ENCODE results near the gene BRD3OS.
A peak's percentile ranks its signal among the peaks of the same experiment; 100 is the strongest.

The BRD3OS gene

DNA sequence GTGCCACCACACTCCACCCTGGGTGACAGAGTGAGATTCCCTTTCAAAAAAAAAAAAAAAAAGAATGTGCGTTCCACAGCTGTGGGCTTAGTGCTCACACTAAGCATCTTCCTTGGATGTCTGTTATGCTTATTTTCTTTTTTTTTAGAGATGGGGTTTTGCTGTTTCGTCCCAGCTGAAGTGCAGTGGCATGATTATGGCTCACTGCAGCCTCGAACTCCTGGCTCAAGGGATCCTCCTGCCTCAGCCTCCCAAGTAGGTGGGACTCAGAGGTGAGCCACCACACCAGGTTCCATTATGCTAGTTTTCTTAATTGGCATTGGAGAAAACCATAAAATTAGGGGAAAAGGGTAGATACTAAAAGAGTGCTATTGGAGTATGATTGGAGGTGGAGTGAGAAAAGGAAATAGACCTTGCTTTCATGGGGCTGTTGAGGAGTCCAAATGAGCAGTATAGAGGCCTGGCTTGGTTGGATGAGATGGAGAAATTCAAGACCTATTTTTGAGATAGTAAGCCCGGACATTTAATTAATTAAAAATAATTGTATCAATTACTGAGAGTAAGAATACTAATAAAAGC is 978 bp upstream of the BRD3OS start:
- Histone ChIP-seq H3K4me3 (ENCODE audit: low read length) (peak overlapping the region; percentile 25; the same call in 1 of the 2 replicates), H3K36me3 (ENCODE audit: insufficient read depth, low read depth, low read length) (peaks cover 3% of the 10 kb centered on the region; the same call in 1 of the 2 replicates), H3K9me3 (ENCODE audit: insufficient read depth, low read depth, low read length) (peaks cover 4% of the 10 kb centered on the region; the same call in 1 of the 2 replicates), H3K4me1 (ENCODE audit: insufficient read depth, low read length) (no peaks in the 10 kb centered on the region), H3K27me3 (ENCODE audit: insufficient read depth, low read length) (no peaks in the 10 kb centered on the region), H3K9ac (ENCODE audit: low read depth, low read length) (no peak overlapping the region), H3K27ac (ENCODE audit: low read length) (no peak overlapping the region)

DNA sequence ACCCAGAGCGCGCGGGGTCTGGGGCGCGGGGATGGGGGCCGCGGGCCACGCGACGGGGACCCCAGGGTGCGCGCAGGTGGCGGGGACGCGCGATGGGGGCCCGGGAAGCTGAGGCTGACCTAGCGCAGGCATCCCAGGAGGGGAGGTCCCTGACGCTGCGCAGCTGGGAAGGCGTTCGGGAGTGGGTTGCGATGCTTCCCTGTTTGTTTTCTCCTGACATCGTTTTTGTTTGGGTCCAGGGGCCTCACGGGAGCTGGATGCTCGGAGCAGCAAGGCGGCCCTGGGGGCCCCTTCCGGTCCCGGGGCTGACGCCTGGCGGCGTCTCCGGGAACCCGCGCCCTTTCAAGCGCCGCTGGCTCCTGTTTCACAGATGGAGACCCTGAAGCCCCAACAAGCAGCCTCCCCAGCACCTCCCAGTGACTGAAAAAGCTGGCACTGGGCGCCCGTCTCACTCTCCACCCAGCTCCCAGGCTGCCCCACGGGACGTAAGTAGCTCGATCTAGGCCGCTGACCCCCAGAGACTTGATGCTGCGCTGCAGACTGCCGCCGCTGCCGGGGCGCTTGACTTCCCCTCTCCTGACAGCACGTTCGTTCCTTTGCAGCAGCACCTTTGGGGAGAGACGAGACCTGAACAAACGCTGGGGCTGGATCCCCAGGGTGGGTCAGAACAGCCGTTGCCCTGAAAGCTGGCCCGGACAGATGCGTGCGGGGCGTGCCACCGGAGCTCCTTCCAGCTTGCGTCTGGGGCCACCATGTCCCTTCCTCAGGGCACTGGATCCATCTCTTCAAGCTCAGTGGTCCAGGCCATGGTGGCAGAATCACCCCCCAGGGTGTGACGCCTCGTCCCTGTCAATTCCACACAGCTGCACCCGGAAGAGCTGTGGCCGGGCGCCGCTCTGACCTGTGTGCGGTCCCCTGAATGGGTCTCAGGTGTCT is 593 bp downstream of the BRD3OS start:
- H3K9ac ChIP-seq (ENCODE audit: low read depth, low read length), result peak overlapping the region; percentile 61; the same call in 1 of the 2 replicates
- no peaks in the 10 kb centered on the region for H3K9me3 ChIP-seq (ENCODE audit: insufficient read depth, low read depth, low read length)
- H3K27me3 ChIP-seq (ENCODE audit: insufficient read depth, low read length), result no peaks in the 10 kb centered on the region
- H3K27ac ChIP-seq (ENCODE audit: low read length), result no peak overlapping the region
- H3K4me1 ChIP-seq (ENCODE audit: insufficient read depth, low read length), result no peaks in the 10 kb centered on the region
- peak overlapping the region; percentile 84 for H3K4me3 ChIP-seq (ENCODE audit: low read length)
- peaks cover 15% of the 10 kb centered on the region for H3K36me3 ChIP-seq (ENCODE audit: insufficient read depth, low read depth, low read length)

DNA sequence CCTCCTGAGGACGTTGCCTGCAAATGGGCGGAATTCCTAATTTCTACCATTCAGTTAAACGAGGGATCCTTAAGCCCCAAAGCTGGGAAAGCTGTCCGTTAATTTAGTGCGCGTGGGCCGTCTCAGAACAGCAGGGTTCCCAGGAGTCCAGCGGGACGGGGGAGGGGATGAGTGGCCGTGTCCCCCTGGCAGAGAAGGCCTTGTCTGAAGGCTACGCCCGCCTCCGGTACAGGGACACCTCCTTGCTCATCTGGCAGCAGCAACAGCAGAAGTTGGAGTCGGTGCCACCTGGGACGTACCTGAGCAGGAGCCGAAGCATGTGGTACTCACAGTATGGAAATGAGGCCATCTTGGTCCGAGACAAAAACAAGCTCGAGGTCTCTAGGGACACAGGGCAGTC is 1.3 kb downstream of the BRD3OS start:
- Histone ChIP-seq H3K9ac (ENCODE audit: low read depth, low read length) (no peak overlapping the region), H3K36me3 (ENCODE audit: insufficient read depth, low read depth, low read length) (peaks cover 21% of the 10 kb centered on the region), H3K27ac (ENCODE audit: low read length) (no peak overlapping the region)

DNA sequence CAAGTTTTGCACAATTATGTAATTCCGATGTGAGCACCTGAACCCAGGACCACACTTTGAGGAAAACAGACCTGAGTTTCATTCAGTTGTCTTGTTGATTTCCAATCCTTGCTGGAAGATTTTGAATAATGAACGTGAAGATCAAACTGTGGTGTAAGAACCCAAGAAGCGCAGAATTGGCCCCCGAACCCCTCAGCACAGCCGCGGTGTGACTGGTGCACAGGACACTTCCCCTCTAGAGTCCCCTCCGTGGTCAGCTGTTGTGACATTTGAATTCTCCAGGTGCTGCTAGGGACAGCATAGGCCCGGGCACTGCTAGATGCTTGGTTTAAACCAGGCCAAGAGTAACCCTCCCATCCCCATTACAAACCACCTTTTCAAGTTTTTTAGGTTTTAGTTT is 1.7 kb downstream of the BRD3OS start:
- Histone ChIP-seq H3K4me3 (ENCODE audit: low read length) (no peak overlapping the region), H3K9me3 (ENCODE audit: insufficient read depth, low read depth, low read length) (no peaks in the 10 kb centered on the region), H3K36me3 (ENCODE audit: insufficient read depth, low read depth, low read length) (peaks cover 25% of the 10 kb centered on the region), H3K9ac (ENCODE audit: low read depth, low read length) (no peak overlapping the region), H3K27me3 (ENCODE audit: insufficient read depth, low read length) (no peaks in the 10 kb centered on the region), H3K4me1 (ENCODE audit: insufficient read depth, low read length) (no peaks in the 10 kb centered on the region), H3K27ac (ENCODE audit: low read length) (no peak overlapping the region)

More for the DNA sequence above, 1.3 kb downstream of the BRD3OS start:
- Histone ChIP-seq H3K4me3 (ENCODE audit: low read length) (peak overlapping the region; percentile 84; the same call in 1 of the 2 replicates), H3K27me3 (ENCODE audit: insufficient read depth, low read length) (no peaks in the 10 kb centered on the region), H3K9me3 (ENCODE audit: insufficient read depth, low read depth, low read length) (no peaks in the 10 kb centered on the region), H3K4me1 (ENCODE audit: insufficient read depth, low read length) (no peaks in the 10 kb centered on the region)

DNA sequence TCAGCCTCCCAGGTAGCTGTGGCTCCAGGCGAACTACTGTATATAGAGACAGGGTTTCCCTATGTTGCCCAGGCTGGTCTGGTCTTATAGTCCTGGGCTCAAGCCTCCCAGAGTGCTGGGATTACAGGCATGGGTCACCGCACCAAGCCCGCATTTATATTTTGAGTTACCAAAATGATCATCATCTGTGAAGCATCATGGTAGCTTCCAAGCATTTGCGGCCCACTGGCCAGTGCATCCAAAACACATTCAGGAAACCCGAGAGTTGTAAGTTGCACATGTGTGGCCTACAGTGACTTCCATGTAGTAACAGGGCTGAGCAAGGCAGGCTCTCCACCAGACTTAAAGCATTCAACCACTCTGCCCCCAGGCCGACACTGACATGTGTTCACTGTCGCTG is 2.3 kb downstream of the BRD3OS start:
- Histone ChIP-seq H3K27ac (ENCODE audit: low read length) (no peak overlapping the region), H3K9ac (ENCODE audit: low read depth, low read length) (no peak overlapping the region), H3K4me1 (ENCODE audit: insufficient read depth, low read length) (no peaks in the 10 kb centered on the region), H3K4me3 (ENCODE audit: low read length) (no peak overlapping the region), H3K9me3 (ENCODE audit: insufficient read depth, low read depth, low read length) (no peaks in the 10 kb centered on the region), H3K36me3 (ENCODE audit: insufficient read depth, low read depth, low read length) (peaks cover 30% of the 10 kb centered on the region), H3K27me3 (ENCODE audit: insufficient read depth, low read length) (no peaks in the 10 kb centered on the region)

DNA sequence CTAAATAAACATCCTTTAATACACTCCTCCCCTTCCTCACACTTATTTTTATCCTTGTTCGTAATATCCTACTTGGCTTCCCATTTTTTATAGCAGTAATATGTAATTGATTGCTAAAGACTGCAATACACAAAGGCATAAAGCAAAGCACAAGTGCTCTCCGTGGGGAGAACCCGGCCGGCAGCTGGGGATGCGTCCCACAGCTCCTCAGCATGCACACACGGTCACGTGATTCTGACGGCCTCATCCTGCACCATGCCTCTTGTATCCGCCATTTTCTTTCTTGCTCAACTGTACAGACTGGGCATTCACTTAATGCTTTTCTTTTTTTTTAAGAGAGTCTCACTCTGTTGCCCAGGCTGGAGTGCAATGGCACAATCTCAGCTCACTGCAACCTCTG is 2.8 kb downstream of the BRD3OS start:
- Histone ChIP-seq H3K9ac (ENCODE audit: low read depth, low read length) (no peak overlapping the region), H3K4me3 (ENCODE audit: low read length) (no peak overlapping the region), H3K4me1 (ENCODE audit: insufficient read depth, low read length) (no peaks in the 10 kb centered on the region), H3K27ac (ENCODE audit: low read length) (no peak overlapping the region), H3K36me3 (ENCODE audit: insufficient read depth, low read depth, low read length) (peaks cover 34% of the 10 kb centered on the region), H3K9me3 (ENCODE audit: insufficient read depth, low read depth, low read length) (no peaks in the 10 kb centered on the region), H3K27me3 (ENCODE audit: insufficient read depth, low read length) (no peaks in the 10 kb centered on the region)

DNA sequence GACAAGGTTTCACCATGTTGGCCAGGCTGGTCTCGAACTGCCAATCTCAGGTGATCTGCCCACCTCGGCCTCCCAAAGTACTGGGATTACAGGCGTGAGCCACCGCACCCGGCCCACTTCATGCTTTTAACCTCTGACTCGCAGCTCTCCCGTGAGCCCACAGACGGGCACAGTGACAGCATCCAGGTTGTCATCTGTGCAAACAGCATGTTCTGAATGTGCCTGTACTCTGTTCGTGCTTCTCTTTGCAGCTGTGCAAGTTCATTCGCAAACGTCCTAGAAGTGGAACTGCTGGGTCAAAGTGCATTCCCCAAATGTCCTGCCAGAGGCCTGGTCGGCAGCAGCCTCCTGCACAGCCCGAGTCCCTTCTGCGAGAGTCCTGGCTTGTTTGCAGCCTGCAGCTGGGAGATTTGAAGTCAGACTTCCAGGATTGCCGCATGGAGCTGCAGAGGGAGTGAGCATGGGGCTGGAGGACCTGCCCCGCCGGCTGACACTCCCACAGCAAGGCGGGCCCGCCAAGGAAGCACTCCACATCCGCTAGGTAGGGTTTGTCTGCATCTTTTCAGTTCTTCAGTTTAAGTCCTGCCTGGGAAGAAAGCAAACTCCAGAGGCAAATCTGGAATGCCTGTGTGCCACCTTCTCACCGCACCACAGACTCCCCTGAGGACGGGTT is 3.4 kb downstream of the BRD3OS start:
- H3K36me3 ChIP-seq (ENCODE audit: insufficient read depth, low read depth, low read length), result peaks cover 41% of the 10 kb centered on the region
- H3K9ac ChIP-seq (ENCODE audit: low read depth, low read length), result no peak overlapping the region
- H3K9me3 ChIP-seq (ENCODE audit: insufficient read depth, low read depth, low read length), result no peaks in the 10 kb centered on the region
- no peak overlapping the region for H3K27ac ChIP-seq (ENCODE audit: low read length)
- no peaks in the 10 kb centered on the region for H3K27me3 ChIP-seq (ENCODE audit: insufficient read depth, low read length)
- no peak overlapping the region for H3K4me3 ChIP-seq (ENCODE audit: low read length)
- H3K4me1 ChIP-seq (ENCODE audit: insufficient read depth, low read length), result no peaks in the 10 kb centered on the region

DNA sequence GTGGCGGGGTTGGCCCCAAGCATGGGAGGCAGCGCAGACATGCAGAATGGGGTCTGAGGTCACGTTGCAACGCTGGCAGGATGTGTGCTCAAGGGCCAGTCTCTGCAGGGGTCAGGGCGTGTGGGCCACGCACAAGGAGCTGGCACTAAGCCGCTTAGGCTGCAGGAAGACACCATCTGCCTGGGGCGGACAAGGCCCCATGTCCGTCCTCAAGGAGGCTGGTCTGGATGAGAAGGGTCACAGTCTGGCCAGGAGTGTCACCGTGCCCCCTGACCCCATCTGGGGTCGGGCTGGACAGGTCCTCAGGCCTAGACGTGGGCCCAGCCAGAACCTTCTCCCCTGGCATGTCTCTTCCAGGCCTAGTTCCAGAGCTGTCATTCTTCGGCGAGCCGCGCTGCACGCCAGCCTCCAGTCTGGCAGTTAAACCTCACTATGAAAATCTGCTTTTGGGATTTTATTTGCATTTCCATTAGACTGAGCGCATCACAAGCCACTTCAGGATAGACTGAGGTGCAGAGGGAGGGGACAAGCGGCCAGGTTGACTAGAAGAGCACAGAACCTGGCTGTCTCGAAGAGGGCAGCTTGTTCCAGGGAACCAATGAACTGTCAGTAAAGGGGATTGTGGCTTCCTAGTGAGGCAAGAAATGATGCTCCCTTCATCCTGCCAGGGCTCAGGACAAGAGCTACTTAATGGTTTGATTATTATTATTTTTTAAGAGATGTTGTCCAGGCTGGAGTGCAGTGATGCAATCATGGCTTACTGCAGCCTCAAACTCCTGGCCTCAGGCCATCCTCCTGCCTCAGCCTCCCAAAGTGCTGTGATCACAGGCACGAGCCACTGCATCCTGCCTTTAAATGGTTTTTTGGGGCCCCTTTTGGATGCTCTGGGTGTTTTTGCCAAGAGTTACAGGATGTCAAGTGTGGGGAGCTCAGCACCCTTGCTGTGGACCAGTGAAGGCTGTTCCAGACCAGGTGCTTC is 4.3 kb downstream of the BRD3OS start:
- H3K36me3 ChIP-seq (ENCODE audit: insufficient read depth, low read depth, low read length), result peaks cover 49% of the 10 kb centered on the region

DNA sequence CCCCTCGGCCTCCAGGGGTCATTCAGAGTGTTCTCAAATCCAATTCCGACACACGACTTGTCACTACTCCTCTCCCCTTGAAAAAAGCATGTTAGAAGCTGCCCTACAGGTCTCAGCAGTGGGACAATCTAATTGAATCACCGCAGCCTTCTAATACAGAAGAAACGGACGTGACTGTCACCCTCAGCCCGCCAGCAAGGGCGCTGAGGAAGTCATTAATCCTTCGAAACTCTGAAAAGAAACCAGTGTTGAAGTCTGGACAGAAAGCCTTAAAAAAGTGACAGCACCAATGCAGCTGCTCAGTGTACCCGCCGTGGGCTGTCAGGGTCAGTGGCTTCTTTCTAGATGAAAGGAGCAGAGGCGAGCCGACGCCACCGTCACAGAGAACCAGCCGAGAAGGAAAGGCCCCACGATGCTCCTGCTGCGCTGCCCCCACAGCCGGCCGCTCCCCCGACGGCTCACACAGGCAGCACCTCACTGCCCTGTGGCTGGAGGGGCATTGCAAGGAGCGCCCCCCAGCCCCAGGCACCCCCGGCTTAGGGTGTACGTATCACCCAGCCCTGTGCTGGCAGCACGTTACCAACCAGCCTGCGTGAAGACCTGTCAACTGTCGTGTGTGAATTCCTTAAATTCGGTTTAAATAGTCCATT is 5.7 kb downstream of the BRD3OS start:
- Histone ChIP-seq H3K9ac (ENCODE audit: low read depth, low read length) (no peak overlapping the region), H3K9me3 (ENCODE audit: insufficient read depth, low read depth, low read length) (no peaks in the 10 kb centered on the region), H3K27me3 (ENCODE audit: insufficient read depth, low read length) (no peaks in the 10 kb centered on the region), H3K27ac (ENCODE audit: low read length) (no peak overlapping the region), H3K36me3 (ENCODE audit: insufficient read depth, low read depth, low read length) (peaks cover 63% of the 10 kb centered on the region), H3K4me3 (ENCODE audit: low read length) (no peak overlapping the region), H3K4me1 (ENCODE audit: insufficient read depth, low read length) (no peaks in the 10 kb centered on the region)

More for the DNA sequence above, 4.3 kb downstream of the BRD3OS start:
- H3K27me3 ChIP-seq (ENCODE audit: insufficient read depth, low read length), result no peaks in the 10 kb centered on the region
- H3K4me3 ChIP-seq (ENCODE audit: low read length), result no peak overlapping the region
- no peaks in the 10 kb centered on the region for H3K4me1 ChIP-seq (ENCODE audit: insufficient read depth, low read length)
- H3K27ac ChIP-seq (ENCODE audit: low read length), result no peak overlapping the region
- no peaks in the 10 kb centered on the region for H3K9me3 ChIP-seq (ENCODE audit: insufficient read depth, low read depth, low read length)
- H3K9ac ChIP-seq (ENCODE audit: low read depth, low read length), result no peak overlapping the region

DNA sequence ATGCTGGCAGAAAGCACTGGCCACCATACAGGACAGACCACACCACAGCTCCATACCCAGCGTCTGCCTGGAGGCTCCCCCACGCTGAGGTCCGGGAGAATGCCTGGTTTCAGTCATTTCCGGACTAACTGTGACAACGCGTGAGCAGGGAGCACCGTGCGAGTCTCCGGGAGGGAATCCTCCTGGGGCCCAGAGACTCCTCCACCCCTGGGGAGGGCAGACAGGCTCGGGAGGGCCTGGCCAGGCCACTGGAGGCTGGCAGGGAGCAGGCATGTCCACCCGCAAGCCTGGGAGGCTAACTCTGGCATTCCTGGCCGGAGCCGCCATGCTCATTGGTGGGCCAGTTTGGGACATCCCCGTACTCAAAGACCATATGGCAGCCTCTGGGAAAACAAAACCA is 6.5 kb downstream of the BRD3OS start:
- Histone ChIP-seq H3K36me3 (ENCODE audit: insufficient read depth, low read depth, low read length) (peaks cover 71% of the 10 kb centered on the region), H3K27me3 (ENCODE audit: insufficient read depth, low read length) (no peaks in the 10 kb centered on the region), H3K27ac (ENCODE audit: low read length) (no peak overlapping the region), H3K9ac (ENCODE audit: low read depth, low read length) (no peak overlapping the region), H3K4me1 (ENCODE audit: insufficient read depth, low read length) (no peaks in the 10 kb centered on the region), H3K9me3 (ENCODE audit: insufficient read depth, low read depth, low read length) (no peaks in the 10 kb centered on the region), H3K4me3 (ENCODE audit: low read length) (no peak overlapping the region)

Measured in iPS-20b (cell line).